Astrocyte of the cerebellum (primary cell): Measurements from ENCODE around the gene CNR1.

Experiments
- DNase-seq: peaks from one replicate; pipeline ENCODE4 v3.0.0-alpha.2; 2011; ENCODE audit warnings: low read depth
- H3K4me3 ChIP-seq: 2 replicates; pipeline ENCODE4 v1.5.1; 2011; ENCODE audit warnings: mild to moderate bottlenecking, low read depth, low read length, moderate library complexity
- in situ Hi-C: cut with HindIII; loops from 2 replicates; pipeline ENCODE4 v1.10.0; 2017; ENCODE audit warnings: low sequenced_read_pairs
- TF ChIP-seq, protein P1 (sequence below): IDR thresholded peaks from 2 replicates; pipeline ENCODE4 v1.5.1; 2012; ENCODE audit warnings: low read length, low read depth, moderate library complexity, mild to moderate bottlenecking; ENCODE audit errors: missing control alignments

Gene CNR1

DNA sequence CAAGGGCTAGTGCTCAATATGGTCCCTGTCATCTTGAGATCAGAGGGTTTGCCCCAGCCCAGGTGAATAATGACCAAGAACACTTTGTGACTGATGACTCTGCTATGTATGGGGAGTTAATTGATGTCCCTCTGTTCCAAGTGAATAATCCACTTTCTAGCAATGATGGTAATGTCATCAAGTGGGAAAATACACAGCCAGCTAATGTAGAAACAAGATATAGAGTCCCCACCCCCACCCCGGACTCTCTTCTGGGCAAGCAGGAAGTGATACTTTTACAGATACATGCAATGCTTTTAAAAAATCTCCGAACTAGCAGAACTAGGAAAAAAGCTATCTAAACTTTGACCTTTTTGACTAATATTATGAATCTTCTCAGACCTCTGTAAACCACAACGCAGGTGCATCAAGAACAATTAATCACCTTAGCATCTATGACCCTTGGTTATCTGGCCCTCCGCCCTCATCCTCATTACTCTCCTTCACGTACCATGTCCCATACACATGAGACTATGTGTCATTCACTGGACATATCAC, 30.5 kb downstream of the CNR1 start:
- no peak for DNase-seq
- TF ChIP-seq, protein P1, sequence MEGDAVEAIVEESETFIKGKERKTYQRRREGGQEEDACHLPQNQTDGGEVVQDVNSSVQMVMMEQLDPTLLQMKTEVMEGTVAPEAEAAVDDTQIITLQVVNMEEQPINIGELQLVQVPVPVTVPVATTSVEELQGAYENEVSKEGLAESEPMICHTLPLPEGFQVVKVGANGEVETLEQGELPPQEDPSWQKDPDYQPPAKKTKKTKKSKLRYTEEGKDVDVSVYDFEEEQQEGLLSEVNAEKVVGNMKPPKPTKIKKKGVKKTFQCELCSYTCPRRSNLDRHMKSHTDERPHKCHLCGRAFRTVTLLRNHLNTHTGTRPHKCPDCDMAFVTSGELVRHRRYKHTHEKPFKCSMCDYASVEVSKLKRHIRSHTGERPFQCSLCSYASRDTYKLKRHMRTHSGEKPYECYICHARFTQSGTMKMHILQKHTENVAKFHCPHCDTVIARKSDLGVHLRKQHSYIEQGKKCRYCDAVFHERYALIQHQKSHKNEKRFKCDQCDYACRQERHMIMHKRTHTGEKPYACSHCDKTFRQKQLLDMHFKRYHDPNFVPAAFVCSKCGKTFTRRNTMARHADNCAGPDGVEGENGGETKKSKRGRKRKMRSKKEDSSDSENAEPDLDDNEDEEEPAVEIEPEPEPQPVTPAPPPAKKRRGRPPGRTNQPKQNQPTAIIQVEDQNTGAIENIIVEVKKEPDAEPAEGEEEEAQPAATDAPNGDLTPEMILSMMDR, result no peak
- in situ Hi-C loops, result no loop called here
- no peak overlapping the region for H3K4me3 ChIP-seq

DNA sequence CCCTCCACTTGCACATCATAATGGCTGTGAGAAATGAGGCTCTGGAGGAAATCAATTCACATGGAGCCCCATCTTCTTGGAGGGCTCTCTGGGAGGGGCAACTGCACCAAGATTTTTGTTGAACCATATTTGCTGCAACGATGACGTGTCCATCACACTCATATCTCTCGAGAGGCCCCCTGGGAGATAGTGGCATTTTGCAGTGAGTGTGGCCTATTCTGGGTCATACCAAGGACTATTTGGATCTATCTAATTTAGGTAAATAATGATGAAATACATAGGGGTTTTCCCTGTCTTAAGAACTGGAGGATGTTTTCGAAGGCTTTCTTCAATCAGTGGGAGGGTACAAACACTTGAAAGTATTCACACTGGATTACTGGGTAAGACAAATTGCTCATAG, 31.6 kb downstream of the CNR1 start:
- in situ Hi-C loops, result no loop called here
- DNase-seq, result no peak
- no peak overlapping the region for H3K4me3 ChIP-seq
- TF ChIP-seq, protein P1, result no peak

DNA sequence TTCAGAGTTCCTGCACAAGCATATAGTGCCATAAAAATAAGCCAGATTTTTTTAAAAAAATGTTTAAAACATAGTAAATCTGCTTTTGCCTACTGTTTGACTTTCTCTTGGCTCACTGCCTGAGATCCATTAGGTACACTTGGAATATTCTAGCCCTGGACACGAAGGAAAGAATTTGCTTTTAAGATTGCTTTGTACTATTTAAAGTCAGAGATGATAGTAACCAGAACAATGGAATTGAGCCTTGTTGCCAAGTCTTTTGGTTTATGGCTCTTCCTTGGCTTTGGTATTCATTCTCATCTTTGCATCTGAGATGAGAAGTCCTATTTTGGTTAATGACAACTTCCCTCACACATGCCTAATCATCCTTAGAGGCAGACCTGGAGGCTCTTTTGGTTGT, 32.4 kb downstream of the CNR1 start:
- in situ Hi-C loops, result no loop called here
- DNase-seq, result no peak
- TF ChIP-seq, protein P1, result no peak
- no peak overlapping the region for H3K4me3 ChIP-seq

DNA sequence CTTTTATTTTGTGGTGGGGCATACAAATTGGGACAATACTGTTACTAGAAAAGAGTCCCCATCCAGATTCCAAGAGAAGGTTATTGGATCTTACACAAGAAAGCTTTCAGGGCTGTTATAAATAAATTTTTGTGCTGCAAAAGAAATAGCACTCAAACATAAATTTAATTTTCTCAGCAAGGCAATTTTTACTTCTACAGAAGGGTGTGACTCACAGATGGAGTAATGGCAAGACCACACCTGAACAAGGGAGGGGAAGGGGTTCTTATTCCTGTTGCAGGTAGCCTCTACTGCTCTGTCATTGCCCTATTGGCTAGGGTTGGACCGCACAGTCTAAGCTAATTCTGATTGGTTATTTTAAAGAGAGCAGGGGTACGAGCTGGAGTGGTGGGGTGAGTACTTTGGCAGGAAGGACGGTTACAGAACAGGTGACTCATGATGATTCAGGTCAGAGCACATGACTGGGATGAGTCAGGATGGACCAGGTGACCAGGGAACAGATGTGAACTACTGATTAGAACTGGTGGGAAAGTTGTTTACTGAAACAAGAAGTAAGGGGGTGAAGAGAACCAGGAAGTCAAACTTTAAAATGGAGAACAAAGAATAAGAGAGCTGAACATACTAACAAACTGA, 41.1 kb downstream of the CNR1 start:
- no peak for DNase-seq
- TF ChIP-seq, protein P1, result no peak
- in situ Hi-C loops, result no loop called here
- H3K4me3 ChIP-seq, result no peak overlapping the region

DNA sequence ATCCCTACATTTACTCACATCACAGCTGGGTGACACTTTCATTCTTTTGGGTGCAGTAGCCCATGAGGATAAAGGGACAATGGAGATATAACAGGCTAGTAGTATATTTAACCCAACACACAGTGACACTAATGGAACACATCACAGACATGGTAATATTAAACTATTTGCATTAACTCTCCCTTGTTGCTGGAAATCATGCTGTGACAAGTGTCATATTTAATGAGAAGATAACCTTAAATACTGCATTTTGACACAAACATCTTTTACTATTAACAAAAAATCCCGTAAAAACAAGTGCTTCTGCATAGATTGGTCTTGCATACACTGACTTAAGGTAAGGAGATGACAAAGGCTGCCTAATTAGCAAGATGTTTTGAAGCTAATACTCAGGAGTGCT, 45.5 kb downstream of the CNR1 start:
- DNase-seq, result no peak
- in situ Hi-C loops, result no loop called here

DNA sequence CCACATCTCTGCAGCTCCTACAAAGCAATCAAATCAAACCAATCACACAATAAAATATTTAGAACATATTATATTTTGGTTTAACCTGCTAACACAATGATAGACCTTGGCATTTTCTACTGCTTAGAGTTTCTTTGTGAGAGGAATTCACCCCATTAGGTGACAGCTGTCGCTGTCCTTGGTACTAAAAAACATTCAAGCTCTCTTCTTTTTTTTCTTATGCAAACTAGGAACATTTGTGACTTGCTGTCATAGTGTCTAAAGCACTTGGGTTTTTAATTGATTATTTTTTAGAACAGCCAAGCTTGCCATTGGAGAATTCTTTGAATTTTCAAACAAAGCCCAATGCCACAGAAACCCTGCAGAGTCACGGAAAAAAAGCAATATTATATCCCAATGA, 46.4 kb downstream of the CNR1 start:
- in situ Hi-C loops, result no loop called here
- no peak overlapping the region for H3K4me3 ChIP-seq
- TF ChIP-seq, protein P1, result no peak
- peak; percentile 15 for DNase-seq

More for the DNA sequence above, 45.5 kb downstream of the CNR1 start:
- TF ChIP-seq, protein P1, result no peak
- no peak overlapping the region for H3K4me3 ChIP-seq

DNA sequence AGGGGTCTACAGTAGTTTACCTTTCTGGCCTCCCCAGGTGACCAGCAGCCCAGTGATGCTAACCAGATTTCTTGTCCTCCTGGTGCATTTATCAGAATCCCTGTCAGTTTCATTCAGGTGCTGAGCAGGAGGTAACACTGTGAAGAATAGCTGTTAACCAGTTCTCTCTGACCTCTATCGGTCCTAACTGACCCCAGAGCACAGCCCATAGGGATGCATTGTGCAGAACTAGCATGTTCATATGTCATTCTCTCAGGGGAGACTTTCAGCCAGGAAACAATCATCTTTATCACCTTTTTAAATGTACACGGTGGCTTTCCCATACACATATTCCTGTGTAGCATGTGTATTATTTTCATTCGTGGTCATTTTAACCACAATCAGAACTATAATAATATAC, 49.9 kb downstream of the CNR1 start:
- TF ChIP-seq, protein P1, result no peak
- DNase-seq, result no peak
- in situ Hi-C loops, result no loop called here
- no peak overlapping the region for H3K4me3 ChIP-seq
